Sigmoid colon (tissue), 7 donors: ENCODE measurements around the gene NOS3. TPM values are rescaled to one million over a fixed set of nuclear protein-coding genes. Genes with fewer than 3 reads are reported as not detected.

Experiments
- DNase-seq: peaks from one replicate; pipeline ENCODE4 v3.0.0-alpha.2; 2019
- H3K27ac ChIP-seq, 4 donors: fragments of 200-600 bp; sonication (generic); one replicate each; pipeline ENCODE4 v1.5.1; 2016 to 2019; ENCODE audit warnings: mild to moderate bottlenecking in 1 of 4
- H3K27me3 ChIP-seq, 3 donors: fragments of 200-600 bp; sonication (generic); one replicate each; pipeline ENCODE4 v1.5.1; 2019; ENCODE audit warnings: mild to moderate bottlenecking in 1 of 3
- H3K36me3 ChIP-seq, 4 donors: fragments of 200-600 bp; sonication (generic); one replicate each; pipeline ENCODE4 v1.5.1; 2016 to 2019
- H3K4me1 ChIP-seq, 4 donors: fragments of 200-600 bp; sonication (generic); one replicate each; pipeline ENCODE4 v1.5.1; 2017 to 2019
- H3K4me3 ChIP-seq, 4 donors: fragments of 200-600 bp; sonication (generic); one replicate each; pipeline ENCODE4 v1.5.1; 2017 to 2019; ENCODE audit warnings: mild to moderate bottlenecking in 2 of 4, moderate library complexity in 1 of 4
- H3K9me3 ChIP-seq, 4 donors: fragments of 200-600 bp in 3 of 4; sonication (generic) in 3 of 4; one replicate each; pipeline versions ENCODE4 v1.5.1 to v1.6.1; 2013 to 2019
- CTCF ChIP-seq, 4 experiments: fragments of 450-650 bp in 3 of 4; fragments of 200-600 bp in 1 of 4; IDR thresholded peaks; one replicate each; pipeline ENCODE4 v1.5.1; 2016 to 2019; ENCODE audit warnings: antibody characterized with exemption in 4 of 4, mild to moderate bottlenecking in 3 of 4, moderate library complexity in 2 of 4
- EP300 ChIP-seq, 4 donors: sonication (generic); formaldehyde crosslinking; IDR thresholded peaks; one replicate each; pipeline ENCODE4 v1.6.1; 2017; ENCODE audit warnings: antibody characterized with exemption in 4 of 4
- POLR2A ChIP-seq, 2 donors: fragments of 450-650 bp; IDR thresholded peaks; one replicate each; pipeline ENCODE4 v1.6.1; 2016; ENCODE audit warnings: antibody characterized with exemption in 2 of 2, mild to moderate bottlenecking in 2 of 2, moderate library complexity in 2 of 2
- POLR2AphosphoS5 ChIP-seq, 4 donors: sonication (generic); formaldehyde crosslinking; IDR thresholded peaks; one replicate each; pipeline ENCODE4 v1.6.1; 2017; ENCODE audit warnings: antibody characterized with exemption in 4 of 4
- WGBS, 2 donors: extraction: QIAGEN DNeasy Blood & Tissue Kit; methylation state at CpG; one replicate each; pipeline ENCODE4 v1.1.7; 2013; 5-methylcytosine and 5-hydroxymethylcytosine counted together
- intact Hi-C: fragments of 100-400 bp; cut with DNase I; formaldehyde crosslinking; loops from one replicate; pipeline ENCODE4 v1.15.1; 2023
- polyA plus RNA-seq, 3 donors: library from polyadenylated mRNA; stranded (reverse); fragments of 200-250 nt; gene quantifications; one replicate each; pipeline ENCODE4 v1.2.3, GENCODE V29; 2013
- total RNA-seq, 4 donors: library from RNA; depleted of rRNA; stranded (reverse); fragments of >200 nt; gene quantifications; one replicate each; pipeline ENCODE4 v1.1.0, GENCODE V29; 2016
- donor health status: healthy with polysubstance abuse.
- donor health status: Bipolar disorder and iron deficiency.
- donor health status: healthy.

The NOS3 gene
- total and polyA plus RNA-seq, 7 donors, result 0.23 to 7.2 (median 1.8) TPM

- DNase-seq, result no peak
- Histone ChIP-seq H3K4me3 (peak overlapping the region in 3 of 4 donors; percentile 5 to 32 (median 30)), H3K27me3 (peaks cover 19 to 74% (median 43%) of the 10 kb centered on the region in 3 donors), H3K27ac (no peak overlapping the region), H3K4me1 (peaks cover 0 to 25% (median 24%) of the 10 kb centered on the region in 4 donors), H3K9me3 (no peaks in the 10 kb centered on the region), H3K36me3 (no peaks in the 10 kb centered on the region)
- TF ChIP-seq POLR2A (IDR thresholded peaks at IDR 0.05) (no peak), EP300 (IDR thresholded peaks at IDR 0.05) (no peak), POLR2AphosphoS5 (IDR thresholded peaks at IDR 0.05) (no peak), CTCF (IDR thresholded peaks at IDR 0.05) (no peak)
- WGBS, 2 donors, result 1 to 5% methylated on average over 82 of the region's 82 CpGs
- intact Hi-C loops, result no loop called here
These were observed 27.8 kb downstream of the NOS3 start for GRCh38 chr7:151018421-151019129.

- intact Hi-C loops, result no loop called here
- peaks cover 14 to 68% (median 38%) of the 10 kb centered on the region in 3 donors for H3K27me3 ChIP-seq
- peaks cover 0 to 20% (median 19%) of the 10 kb centered on the region in 4 donors for H3K4me1 ChIP-seq
- no peaks in the 10 kb centered on the region for H3K9me3 ChIP-seq
- DNase-seq, result no peak
- no peak overlapping the region for H3K27ac ChIP-seq
- peak overlapping the region in 3 of 4 donors; percentile 5 to 32 (median 30) for H3K4me3 ChIP-seq
- TF ChIP-seq CTCF (IDR thresholded peaks at IDR 0.05) (no peak), POLR2AphosphoS5 (IDR thresholded peaks at IDR 0.05) (no peak), POLR2A (IDR thresholded peaks at IDR 0.05) (no peak), EP300 (IDR thresholded peaks at IDR 0.05) (no peak)
- no peaks in the 10 kb centered on the region for H3K36me3 ChIP-seq
- WGBS, 2 donors, result 14 to 19% methylated on average over 20 of the region's 20 CpGs
These were observed 28.3 kb downstream of the NOS3 start for GRCh38 chr7:151019130-151019447.

GRCh38 chr7:151020231-151020630 is 29.4 kb downstream of the NOS3 start:
- intact Hi-C loops, result no loop called here
- Histone ChIP-seq H3K36me3 (no peaks in the 10 kb centered on the region), H3K27me3 (peaks cover 7 to 57% (median 27%) of the 10 kb centered on the region in 3 donors), H3K9me3 (no peaks in the 10 kb centered on the region), H3K4me1 (peaks cover 0 to 19% (median 17%) of the 10 kb centered on the region in 4 donors), H3K4me3 (no peak overlapping the region), H3K27ac (no peak overlapping the region)
- no peak for DNase-seq
- WGBS, 2 donors, result 54 to 56% methylated on average over 7 of the region's 7 CpGs
- TF ChIP-seq EP300 (IDR thresholded peaks at IDR 0.05), result no peak
- TF ChIP-seq CTCF (IDR thresholded peaks at IDR 0.05), result no peak

- 82 to 84% methylated on average over 10 of the region's 10 CpGs for WGBS, 2 donors
- H3K4me3 ChIP-seq, result no peak overlapping the region
- DNase-seq, result no peak
- intact Hi-C loops, result no loop called here
- peaks cover 0 to 16% (median 12%) of the 10 kb centered on the region in 4 donors for H3K4me1 ChIP-seq
- H3K9me3 ChIP-seq, result no peaks in the 10 kb centered on the region
- TF ChIP-seq POLR2AphosphoS5 (IDR thresholded peaks at IDR 0.05) (no peak), POLR2A (IDR thresholded peaks at IDR 0.05) (no peak), CTCF (IDR thresholded peaks at IDR 0.05) (no peak), EP300 (IDR thresholded peaks at IDR 0.05) (no peak)
- H3K27ac ChIP-seq, result no peak overlapping the region
- H3K27me3 ChIP-seq, result peaks cover 0 to 27% (median 0%) of the 10 kb centered on the region in 3 donors
- no peaks in the 10 kb centered on the region for H3K36me3 ChIP-seq
These were observed 32.4 kb downstream of the NOS3 start for GRCh38 chr7:151023232-151023631.
